ENCODE results near the gene PIP4K2C. TPM values are rescaled to one million over a fixed set of nuclear protein-coding genes. Genes with fewer than 3 reads are reported as not detected.

PIP4K2C gene
- total and polyA plus RNA-seq, 2 of the 4 experiments (the other 2 are of a cell fraction): 12.5 to 23.1 TPM

DNA sequence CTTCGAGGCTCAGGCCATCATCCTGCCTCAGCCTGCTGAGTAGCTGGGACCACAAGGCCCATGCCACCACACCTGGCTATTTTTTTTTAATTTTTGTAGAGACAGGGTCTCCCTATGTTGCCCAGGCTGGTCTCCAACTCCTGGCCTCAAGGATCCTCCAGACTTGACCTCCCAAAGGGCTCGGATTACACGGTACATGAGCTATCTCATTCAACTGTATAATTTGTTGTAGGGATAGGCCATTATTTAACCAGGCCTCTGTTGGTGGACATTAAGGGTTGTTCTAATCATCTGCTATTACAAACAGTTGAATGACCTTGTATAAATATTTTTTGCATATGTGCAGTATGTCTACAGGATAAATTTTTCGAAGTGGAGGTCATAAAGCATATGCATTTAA is 32.1 kb upstream of the PIP4K2C start:
- ChIA-PET POLR2A (ENCODE audit: unreplicated experiment) (no interaction called here), CTCF (interaction anchor here (0.9 kb wide), 1 partner anchor 24 kb away, joined by 3 read pairs; no protein-coding TSS in a partner anchor)
- TF ChIP-seq FOS (IDR thresholded peaks at IDR 0.05; ENCODE audit: low read depth, low read length) (no peak), BHLHE40 (IDR thresholded peaks at IDR 0.05; ENCODE audit: low read depth, low read length) (no peak), NFE2L2 (IDR thresholded peaks at IDR 0.05; ENCODE audit: low read depth, low read length) (no peak), SMC3 (IDR thresholded peaks at IDR 0.05; ENCODE audit: low read depth, low read length) (no peak), CHD1 (IDR thresholded peaks at IDR 0.05; ENCODE audit: low read depth, low read length) (no peak), MAFK (IDR thresholded peaks at IDR 0.05; ENCODE audit: low read depth, low read length) (no peak), RFX5 (IDR thresholded peaks at IDR 0.05; ENCODE audit: low read depth, low read length) (no peak), CEBPB (IDR thresholded peaks at IDR 0.05; ENCODE audit: low read depth, low read length) (no peak), POLR2A (IDR thresholded peaks at IDR 0.05; ENCODE audit: low read depth, low read length) (no peak), MXI1 (IDR thresholded peaks at IDR 0.05; ENCODE audit: borderline replicate concordance, low read depth, low read length) (no peak), RCOR1 (IDR thresholded peaks at IDR 0.05; ENCODE audit: insufficient replicate concordance, low read length) (no peak), RAD21 (IDR thresholded peaks at IDR 0.05; ENCODE audit: low read length) (no peak), MAZ (IDR thresholded peaks at IDR 0.05; ENCODE audit: borderline replicate concordance, low read depth, low read length) (no peak)
- TF ChIP-seq, protein P1, sequence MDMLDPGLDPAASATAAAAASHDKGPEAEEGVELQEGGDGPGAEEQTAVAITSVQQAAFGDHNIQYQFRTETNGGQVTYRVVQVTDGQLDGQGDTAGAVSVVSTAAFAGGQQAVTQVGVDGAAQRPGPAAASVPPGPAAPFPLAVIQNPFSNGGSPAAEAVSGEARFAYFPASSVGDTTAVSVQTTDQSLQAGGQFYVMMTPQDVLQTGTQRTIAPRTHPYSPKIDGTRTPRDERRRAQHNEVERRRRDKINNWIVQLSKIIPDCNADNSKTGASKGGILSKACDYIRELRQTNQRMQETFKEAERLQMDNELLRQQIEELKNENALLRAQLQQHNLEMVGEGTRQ (IDR thresholded peaks at IDR 0.05; ENCODE audit: low read depth, low read length): no peak
- TF ChIP-seq, protein P2, sequence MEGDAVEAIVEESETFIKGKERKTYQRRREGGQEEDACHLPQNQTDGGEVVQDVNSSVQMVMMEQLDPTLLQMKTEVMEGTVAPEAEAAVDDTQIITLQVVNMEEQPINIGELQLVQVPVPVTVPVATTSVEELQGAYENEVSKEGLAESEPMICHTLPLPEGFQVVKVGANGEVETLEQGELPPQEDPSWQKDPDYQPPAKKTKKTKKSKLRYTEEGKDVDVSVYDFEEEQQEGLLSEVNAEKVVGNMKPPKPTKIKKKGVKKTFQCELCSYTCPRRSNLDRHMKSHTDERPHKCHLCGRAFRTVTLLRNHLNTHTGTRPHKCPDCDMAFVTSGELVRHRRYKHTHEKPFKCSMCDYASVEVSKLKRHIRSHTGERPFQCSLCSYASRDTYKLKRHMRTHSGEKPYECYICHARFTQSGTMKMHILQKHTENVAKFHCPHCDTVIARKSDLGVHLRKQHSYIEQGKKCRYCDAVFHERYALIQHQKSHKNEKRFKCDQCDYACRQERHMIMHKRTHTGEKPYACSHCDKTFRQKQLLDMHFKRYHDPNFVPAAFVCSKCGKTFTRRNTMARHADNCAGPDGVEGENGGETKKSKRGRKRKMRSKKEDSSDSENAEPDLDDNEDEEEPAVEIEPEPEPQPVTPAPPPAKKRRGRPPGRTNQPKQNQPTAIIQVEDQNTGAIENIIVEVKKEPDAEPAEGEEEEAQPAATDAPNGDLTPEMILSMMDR (conservative IDR thresholded peaks at IDR 0.05; ENCODE audit: low read depth, low read length): no peak
- TF ChIP-seq, protein P3, sequence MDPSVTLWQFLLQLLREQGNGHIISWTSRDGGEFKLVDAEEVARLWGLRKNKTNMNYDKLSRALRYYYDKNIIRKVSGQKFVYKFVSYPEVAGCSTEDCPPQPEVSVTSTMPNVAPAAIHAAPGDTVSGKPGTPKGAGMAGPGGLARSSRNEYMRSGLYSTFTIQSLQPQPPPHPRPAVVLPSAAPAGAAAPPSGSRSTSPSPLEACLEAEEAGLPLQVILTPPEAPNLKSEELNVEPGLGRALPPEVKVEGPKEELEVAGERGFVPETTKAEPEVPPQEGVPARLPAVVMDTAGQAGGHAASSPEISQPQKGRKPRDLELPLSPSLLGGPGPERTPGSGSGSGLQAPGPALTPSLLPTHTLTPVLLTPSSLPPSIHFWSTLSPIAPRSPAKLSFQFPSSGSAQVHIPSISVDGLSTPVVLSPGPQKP (IDR thresholded peaks at IDR 0.05; ENCODE audit: borderline replicate concordance, low read depth, low read length): no peak
- ATAC-seq (ENCODE audit: low read depth): no peak
- H2BK15ac ChIP-seq (ENCODE audit: low read depth, low read length): no peak overlapping the region
- no peak overlapping the region for H3K56ac ChIP-seq (ENCODE audit: extremely low read depth, insufficient read depth, low read length)
- H4K5ac ChIP-seq (ENCODE audit: low read depth, low read length): no peak overlapping the region
- WGBS, 2 experiments (ENCODE audit: extremely low coverage in 2 of 2, insufficient read length in 1 of 2): 20% methylated on average over 1 of the region's 4 CpGs; no CpG with 5 or more reads in 1 of the 2 experiments
- no peak overlapping the region for H3K14ac ChIP-seq (replicated peaks; ENCODE audit: low read depth, low read length)
- dilution Hi-C loops (cut with HindIII; ENCODE audit: low sequenced_read_pairs, unreplicated experiment): loop anchor here (25.0 kb wide), 1 partner anchor 103 kb away; no protein-coding TSS in a partner anchor
- H3K36me3 ChIP-seq (ENCODE audit: control insufficient read depth, insufficient read depth, low read length): no peaks in the 10 kb centered on the region
- no peak overlapping the region for H2AK9ac ChIP-seq (replicated peaks; ENCODE audit: low read depth, low read length, poor library complexity)
- peaks cover 9% of the 10 kb centered on the region for H3K27me3 ChIP-seq (ENCODE audit: control insufficient read depth, insufficient read depth, low read length)
- no peak overlapping the region for H3K4me2 ChIP-seq (ENCODE audit: low read depth, low read length)
- no peak overlapping the region for H3K4ac ChIP-seq (ENCODE audit: low read depth, low read length)
- no peak for DNase-seq
- H3K18ac ChIP-seq (ENCODE audit: low read depth, low read length): no peak overlapping the region
- BruUV-seq (replicated peaks): no TSS peak
- no peak overlapping the region for H4K91ac ChIP-seq (ENCODE audit: insufficient read depth, low read depth, low read length)
- no peaks in the 10 kb centered on the region for H3K9me3 ChIP-seq (ENCODE audit: control insufficient read depth, insufficient read depth, low read length)
- no peak overlapping the region for H3K27ac ChIP-seq (ENCODE audit: insufficient read depth, low read length)
- no peaks in the 10 kb centered on the region for H3K4me1 ChIP-seq (ENCODE audit: control insufficient read depth, insufficient read depth, low read length)
- H4K8ac ChIP-seq (ENCODE audit: low read depth in 2 of 2, low read length in 2 of 2): no peak overlapping the region
- H3K9ac ChIP-seq (ENCODE audit: low read depth, low read length): no peak overlapping the region
- H3K9me1 ChIP-seq (ENCODE audit: insufficient read depth, low read length): no peaks in the 10 kb centered on the region
- no peak overlapping the region for H2AK5ac ChIP-seq (ENCODE audit: low read depth, low read length)
- no peak overlapping the region for H3K23ac ChIP-seq (ENCODE audit: low read depth, low read length)
- intact Hi-C loops (cut with micrococcal nuclease): no loop called here
- H2BK20ac ChIP-seq (ENCODE audit: low read depth, low read length): no peak overlapping the region
- H3K4me3 ChIP-seq (ENCODE audit: insufficient read depth, low read depth, low read length): no peak overlapping the region
- H3K79me1 ChIP-seq (ENCODE audit: low read depth in 1 of 2, low read length in 2 of 2): no peaks in the 10 kb centered on the region
- H2AFZ ChIP-seq (replicated peaks; ENCODE audit: low read length, poor library complexity): no peak overlapping the region
- no peak overlapping the region for H2BK120ac ChIP-seq (ENCODE audit: low read depth, low read length)
- H4K20me1 ChIP-seq (ENCODE audit: insufficient read depth, low read length): no peaks in the 10 kb centered on the region
- no peak overlapping the region for H2BK5ac ChIP-seq (ENCODE audit: low read depth, low read length, poor library complexity, severe bottlenecking)
- in situ Hi-C loops (cut with MboI; ENCODE audit: low sequenced_read_pairs): no loop called here

All from IMR-90 (cell line).